Heart right ventricle (tissue), 16 donors: ENCODE results near the gene LRRN3. TPM values are rescaled to one million over a fixed set of nuclear protein-coding genes. Genes with fewer than 3 reads are reported as not detected.

ENCODE experiments used
- ATAC-seq, 8 donors: fragments of 200-7000 bp; cut with Tn5 transposase; one replicate each; pipeline ENCODE4 v1.9.1; 2020; ENCODE audit warnings: mild to moderate bottlenecking in 8 of 8, moderate library complexity in 8 of 8, moderate number of reproducible peaks in 1 of 8
- DNase-seq, 2 donors: peaks; one replicate each; pipeline ENCODE4 v3.0.0-alpha.2; 2020
- H3K27ac ChIP-seq, 10 donors: fragments of 200-600 bp; sonication (generic) in 2 of 10; one replicate each; pipeline versions ENCODE4 v1.5.0 to v1.8.0; 2020 to 2022; ENCODE audit warnings: mild to moderate bottlenecking in 3 of 10
- H3K27me3 ChIP-seq, 7 donors: fragments of 200-600 bp; one replicate each; pipeline ENCODE4 v1.8.0; 2021 to 2022; ENCODE audit warnings: mild to moderate bottlenecking in 2 of 7
- H3K36me3 ChIP-seq, 9 donors: fragments of 200-600 bp; sonication (generic) in 1 of 9; one replicate each; pipeline versions ENCODE4 v1.5.0 to v1.8.0; 2020 to 2022; ENCODE audit warnings: mild to moderate bottlenecking in 2 of 9
- H3K4me1 ChIP-seq, 9 donors: fragments of 200-600 bp; sonication (generic) in 1 of 9; one replicate each; pipeline versions ENCODE4 v1.5.0 to v1.8.0; 2020 to 2022; ENCODE audit warnings: mild to moderate bottlenecking in 4 of 9
- H3K4me3 ChIP-seq, 10 donors: fragments of 200-600 bp; sonication (generic) in 2 of 10; one replicate each; pipeline versions ENCODE4 v1.5.0 to v1.8.0; 2020 to 2022; ENCODE audit warnings: mild to moderate bottlenecking in 7 of 10, moderate library complexity in 2 of 10
- H3K9me3 ChIP-seq, 11 donors: fragments of 200-600 bp in 10 of 11; sonication (generic) in 2 of 11; one replicate each; pipeline versions ENCODE4 v1.5.0 to v1.8.0; 2013 to 2022; ENCODE audit warnings: mild to moderate bottlenecking in 2 of 11, control low read depth in 1 of 11, moderate library complexity in 1 of 11
- WGBS, 2 donors: extraction: QIAGEN DNeasy Blood & Tissue Kit; methylation state at CpG; one replicate each; pipeline ENCODE4 v1.1.7; 2013; ENCODE audit warnings: inconsistent platforms in 1 of 2; 5-methylcytosine and 5-hydroxymethylcytosine counted together
- intact Hi-C, 10 donors: fragments of 100-400 bp; cut with DNase I; formaldehyde crosslinking; loops; one replicate each; pipeline versions ENCODE4 v1.11.1 to v1.14.2; 2022
- polyA plus RNA-seq, 2 donors: library from polyadenylated mRNA; stranded (reverse); fragments of 200-250 nt; gene quantifications; one replicate each; pipeline ENCODE4 v1.2.3, GENCODE V29; 2013
- total RNA-seq, 10 donors: library from RNA; stranded (reverse); fragmentation: NEBNext Ultra II Directional in 3 of 10; extraction: Animal tissue kit (Norgen Biotek cat#: 25700) in 3 of 10; gene quantifications; one replicate each; pipeline versions ENCODE4 v1.2.1 to v1.2.4, GENCODE V29; 2021 to 2023
- TF ChIP-seq, protein P1 (sequence below), 9 donors: fragments of 200-600 bp; sonication (generic) in 2 of 9; IDR thresholded peaks; one replicate each; pipeline versions ENCODE4 v1.5.0 to v1.8.0; 2021 to 2022; ENCODE audit warnings: antibody characterized with exemption in 9 of 9, mild to moderate bottlenecking in 5 of 9, moderate library complexity in 1 of 9
- donor health status: Arrhythmogenic right ventricular cardiomyopathy.
- donor health status: ischemic (EF 13 %, LVEDD 7.1; RV severe dilation, severe dysfunction).
- donor health status: healthy with polysubstance abuse.
- donor health status: DM: no; HTN: yes; CAD: no.
- donor health status: DM: no; HTN: no; CAD: no.
- donor health status: ischemic (EF 25% LVEDD 6.9; RV normal size, moderate dysfunction).
- donor health status: ischemic (EF 25% LVEDD 5.7; RV mildly dilated, moderate dysfunction).
- donor health status: healthy.
- donor health status: DM: yes; HTN: yes; CAD: no.
- donor health status: Ischemic cardiomyopathy.
- donor health status: ischemic (EF 35%, LVEDD 5.7; RV mildly dilated, moderate dysfunction).
- donor health status: nonischemic (EF 11% LVEDD 7.7; RV severe dilation, severe dysfunction).
- donor health status: DM: yes; HTN: yes; CAD: no.
- donor health status: PGD.
- donor health status: ischemic (EF 29% LVEDD 5.4; RV normal size, mild dysfunction).
- donor health status: nonischemic (EF 23%, LVEDD 6.1; RV moderate dilation, normal function).

Gene LRRN3
- total and polyA plus RNA-seq, 12 donors = 0.30 to 16.4 (median 1.8) TPM

DNA sequence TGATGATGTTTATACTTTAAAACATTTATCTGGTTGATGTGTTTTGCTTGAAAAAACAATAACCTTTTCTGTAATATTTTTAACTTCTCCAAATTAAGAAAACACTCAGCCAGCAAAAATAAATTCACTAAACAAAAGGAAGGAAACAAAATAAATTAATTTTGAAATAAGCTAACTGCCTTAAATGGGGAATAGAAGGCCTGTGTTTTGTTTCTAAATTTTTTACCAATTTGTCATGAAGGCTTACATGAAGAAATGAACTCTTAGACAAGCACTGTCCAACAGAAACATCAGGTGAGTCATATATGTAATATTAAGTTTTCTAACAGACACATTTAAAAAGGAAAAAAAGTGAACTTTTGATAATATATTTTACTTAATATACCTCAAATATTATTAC, 68.5 kb downstream of the LRRN3 start:
- TF ChIP-seq, protein P1, sequence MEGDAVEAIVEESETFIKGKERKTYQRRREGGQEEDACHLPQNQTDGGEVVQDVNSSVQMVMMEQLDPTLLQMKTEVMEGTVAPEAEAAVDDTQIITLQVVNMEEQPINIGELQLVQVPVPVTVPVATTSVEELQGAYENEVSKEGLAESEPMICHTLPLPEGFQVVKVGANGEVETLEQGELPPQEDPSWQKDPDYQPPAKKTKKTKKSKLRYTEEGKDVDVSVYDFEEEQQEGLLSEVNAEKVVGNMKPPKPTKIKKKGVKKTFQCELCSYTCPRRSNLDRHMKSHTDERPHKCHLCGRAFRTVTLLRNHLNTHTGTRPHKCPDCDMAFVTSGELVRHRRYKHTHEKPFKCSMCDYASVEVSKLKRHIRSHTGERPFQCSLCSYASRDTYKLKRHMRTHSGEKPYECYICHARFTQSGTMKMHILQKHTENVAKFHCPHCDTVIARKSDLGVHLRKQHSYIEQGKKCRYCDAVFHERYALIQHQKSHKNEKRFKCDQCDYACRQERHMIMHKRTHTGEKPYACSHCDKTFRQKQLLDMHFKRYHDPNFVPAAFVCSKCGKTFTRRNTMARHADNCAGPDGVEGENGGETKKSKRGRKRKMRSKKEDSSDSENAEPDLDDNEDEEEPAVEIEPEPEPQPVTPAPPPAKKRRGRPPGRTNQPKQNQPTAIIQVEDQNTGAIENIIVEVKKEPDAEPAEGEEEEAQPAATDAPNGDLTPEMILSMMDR (IDR thresholded peaks at IDR 0.05) = no peak
- H3K27ac ChIP-seq = no peak overlapping the region
- no peak for ATAC-seq
- intact Hi-C loops = no loop called here
- H3K36me3 ChIP-seq = no peaks in the 10 kb centered on the region
- DNase-seq = no peak
- H3K27me3 ChIP-seq = no peaks in the 10 kb centered on the region
- H3K9me3 ChIP-seq = no peaks in the 10 kb centered on the region
- no peak overlapping the region for H3K4me3 ChIP-seq
- no peaks in the 10 kb centered on the region for H3K4me1 ChIP-seq

DNA sequence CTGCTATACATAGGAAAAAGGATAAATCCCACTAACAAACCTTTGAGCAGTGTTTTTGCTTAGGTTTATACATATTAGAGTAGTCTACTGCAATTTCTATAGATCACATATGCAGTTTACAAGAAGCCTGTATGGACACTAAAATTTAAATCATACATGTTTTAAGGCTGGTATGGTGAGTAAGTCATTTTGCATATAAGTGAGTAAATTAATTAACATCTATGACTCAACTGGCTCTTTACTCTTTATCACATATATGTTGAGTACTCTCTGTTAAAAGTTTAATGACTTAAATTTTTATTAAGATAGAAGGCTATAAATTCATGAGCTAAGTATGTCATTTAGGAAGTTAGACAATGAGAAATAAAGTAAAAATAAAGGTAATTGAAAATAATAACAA, 69.4 kb downstream of the LRRN3 start:
- H3K4me1 ChIP-seq = no peaks in the 10 kb centered on the region
- ATAC-seq (no peak), DNase-seq (no peak)
- no peak overlapping the region for H3K4me3 ChIP-seq
- intact Hi-C loops = no loop called here
- no peak overlapping the region for H3K27ac ChIP-seq
- H3K27me3 ChIP-seq = no peaks in the 10 kb centered on the region
- TF ChIP-seq, protein P1 (IDR thresholded peaks at IDR 0.05) = no peak
- H3K9me3 ChIP-seq = no peaks in the 10 kb centered on the region
- H3K36me3 ChIP-seq = no peaks in the 10 kb centered on the region

DNA sequence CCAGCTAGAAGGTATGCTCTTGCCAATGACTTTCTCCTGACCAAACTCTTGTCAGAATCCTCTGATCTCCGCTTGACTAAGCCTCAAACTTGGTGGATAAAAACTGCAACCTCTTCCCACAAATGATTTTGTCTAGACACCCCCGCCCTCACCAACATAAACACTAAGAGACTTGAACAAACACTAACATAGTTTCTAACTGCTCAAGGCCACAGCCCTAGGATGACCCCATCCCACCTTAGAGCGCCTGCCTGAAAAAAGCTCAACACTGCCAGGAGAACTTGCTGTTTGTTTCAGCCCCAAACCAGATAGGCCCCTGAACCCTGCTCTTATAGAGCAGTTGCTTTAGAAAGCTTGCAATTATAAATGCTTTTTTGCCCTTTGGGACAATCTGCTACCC, 71.8 kb downstream of the LRRN3 start:
- H3K27me3 ChIP-seq = no peaks in the 10 kb centered on the region
- WGBS, 2 donors = 95 to 97% methylated on average over 3 of the region's 3 CpGs
- no peak overlapping the region for H3K4me3 ChIP-seq
- TF ChIP-seq, protein P1 (IDR thresholded peaks at IDR 0.05) = no peak
- no peaks in the 10 kb centered on the region for H3K36me3 ChIP-seq
- intact Hi-C loops = no loop called here
- no peak for DNase-seq
- H3K4me1 ChIP-seq = no peaks in the 10 kb centered on the region
- H3K27ac ChIP-seq = no peak overlapping the region
- ATAC-seq = no peak
- H3K9me3 ChIP-seq = no peaks in the 10 kb centered on the region

DNA sequence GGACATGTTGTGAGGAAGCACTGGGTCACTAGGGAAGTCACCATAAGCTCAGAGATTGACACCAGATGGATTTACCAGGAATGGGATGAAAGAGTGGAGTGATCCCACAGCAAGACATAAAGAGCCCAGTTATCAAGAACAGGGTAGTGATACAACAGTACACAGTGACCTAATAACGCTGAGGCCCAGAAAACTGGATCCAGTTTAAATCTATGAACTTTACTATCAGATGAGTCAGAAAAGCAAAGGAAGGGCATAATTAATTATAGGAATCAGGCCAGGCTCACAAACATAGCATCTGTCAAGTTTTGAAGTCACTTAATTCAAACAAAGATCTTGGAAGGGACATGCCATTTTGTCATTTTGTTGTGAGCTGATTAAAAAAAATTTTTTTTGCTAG, 73.5 kb downstream of the LRRN3 start:
- Histone ChIP-seq H3K36me3 (no peaks in the 10 kb centered on the region), H3K4me1 (peaks cover 0 to 9% (median 0%) of the 10 kb centered on the region in 9 donors), H3K9me3 (no peaks in the 10 kb centered on the region), H3K27ac (no peak overlapping the region), H3K4me3 (no peak overlapping the region), H3K27me3 (no peaks in the 10 kb centered on the region)
- WGBS, 2 donors = 86 to 100% methylated on average over 1 of the region's 1 CpG
- TF ChIP-seq, protein P1 (IDR thresholded peaks at IDR 0.05) = no peak
- intact Hi-C loops = no loop called here
- ATAC-seq (no peak), DNase-seq (no peak)

DNA sequence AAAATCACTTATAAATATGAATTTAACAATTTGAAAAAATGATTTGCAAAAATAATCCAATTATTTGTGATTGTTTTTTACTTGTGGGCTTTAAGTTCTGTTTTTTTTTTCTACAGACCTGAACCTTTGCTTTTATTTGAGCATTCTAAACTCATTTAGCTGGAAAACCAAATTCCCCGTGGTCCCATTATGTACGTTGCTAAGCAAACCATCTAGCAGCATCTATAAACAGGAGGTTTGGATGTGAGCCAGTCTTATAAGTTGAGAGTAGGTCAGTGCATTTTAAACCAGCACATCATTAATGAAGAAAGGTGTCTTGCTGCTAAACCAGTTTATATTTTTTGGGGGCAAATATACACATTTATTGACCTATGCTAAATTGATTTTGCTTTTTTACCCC, 77.3 kb downstream of the LRRN3 start:
- H3K4me1 ChIP-seq = peaks cover 0 to 9% (median 0%) of the 10 kb centered on the region in 9 donors
- DNase-seq (no peak), ATAC-seq (no peak)
- no peaks in the 10 kb centered on the region for H3K27me3 ChIP-seq
- no peaks in the 10 kb centered on the region for H3K9me3 ChIP-seq
- no peaks in the 10 kb centered on the region for H3K36me3 ChIP-seq
- intact Hi-C loops = no loop called here
- no peak overlapping the region for H3K27ac ChIP-seq
- no peak overlapping the region for H3K4me3 ChIP-seq
- WGBS, 2 donors = 31 to 34% methylated on average over 2 of the region's 2 CpGs
- TF ChIP-seq, protein P1 (IDR thresholded peaks at IDR 0.05) = no peak
